GM18907 (cell line): ENCODE results near the gene ACOT6.
"Not testable (repeated sequence)": the region's sequence is repeated elsewhere in the genome, so short reads cannot be mapped to it uniquely, and the experiment has no call there.

Experiments used
- ATAC-seq: cut with Tn5 transposase; IDR thresholded peaks from one replicate; pipeline ENCODE4 v1.9.1; 2021; ENCODE audit warnings: mild to moderate bottlenecking, moderate library complexity; ENCODE audit not compliant: unreplicated experiment

Gene ACOT6

GRCh38 chr14:73644531-73645247, 32.4 kb downstream of the ACOT6 start, which contains the start of gene DNAL1:
Gene DNAL1, plus strand, starts transcription at chr14:73644986. Its CDS starts 54 bp downstream, at chr14:73645040.
- ATAC-seq, result peak; percentile 92

GRCh38 chr14:73645248-73645610, 32.9 kb downstream of the ACOT6 start:
- no peak for ATAC-seq

- no peak for ATAC-seq
Measured at GRCh38 chr14:73651005-73651404, 38.7 kb downstream of the ACOT6 start.

GRCh38 chr14:73655851-73656250, 43.5 kb downstream of the ACOT6 start:
- no peak for ATAC-seq

- not testable (repeated sequence) for ATAC-seq
Measured at GRCh38 chr14:73659202-73659601, 46.9 kb downstream of the ACOT6 start.

- ATAC-seq, result no peak
Measured at GRCh38 chr14:73660511-73660910, 48.2 kb downstream of the ACOT6 start.

- ATAC-seq, result no peak
Measured at GRCh38 chr14:73661872-73662271, 49.6 kb downstream of the ACOT6 start.

- ATAC-seq, result no peak
Measured at GRCh38 chr14:73662487-73662943, 50.2 kb downstream of the ACOT6 start.

GRCh38 chr14:73663548-73664212, 51.4 kb downstream of the ACOT6 start:
- ATAC-seq, result no peak

- no peak for ATAC-seq
Measured at GRCh38 chr14:73665130-73665529, 52.8 kb downstream of the ACOT6 start.

- no peak for ATAC-seq
Measured at GRCh38 chr14:73666583-73666982, 54.3 kb downstream of the ACOT6 start.

- ATAC-seq, result no peak
Measured at GRCh38 chr14:73667854-73668253, 55.5 kb downstream of the ACOT6 start.
